Mesenchymal stem cell (in vitro differentiated cells and primary cell): ENCODE data around the gene WWP2.

Experiments used
- DNase-seq: peaks from one replicate; pipeline ENCODE4 v3.0.0-alpha.2; 2013
- H2AFZ ChIP-seq: one replicate; pipeline ENCODE4 v1.6.1; 2013; ENCODE audit warnings: low read depth, mild to moderate bottlenecking, control low read depth, inconsistent platforms, low read length, moderate library complexity
- H2AK5ac ChIP-seq: 2 replicates; pipeline ENCODE4 v1.6.1; 2013; ENCODE audit warnings: low read length, moderate library complexity, mild to moderate bottlenecking, inconsistent platforms; ENCODE audit not compliant: severe bottlenecking
- H2BK120ac ChIP-seq: one replicate; pipeline ENCODE4 v1.6.1; 2013; ENCODE audit warnings: low read depth, mild to moderate bottlenecking, inconsistent platforms, low read length, moderate library complexity
- H2BK12ac ChIP-seq, 2 experiments: one replicate each; pipeline ENCODE4 v1.6.1; 2013; ENCODE audit warnings: inconsistent platforms in 2 of 2, low read length in 2 of 2, mild to moderate bottlenecking in 2 of 2, moderate library complexity in 2 of 2, control low read depth in 1 of 2
- H2BK15ac ChIP-seq: one replicate; pipeline ENCODE4 v1.6.1; 2013; ENCODE audit warnings: mild to moderate bottlenecking, low read depth, inconsistent platforms; ENCODE audit not compliant: poor library complexity, severe bottlenecking
- H2BK5ac ChIP-seq: 2 replicates; pipeline ENCODE4 v1.6.1; 2013; ENCODE audit warnings: low read depth, mild to moderate bottlenecking, low read length, control low read depth, inconsistent platforms; ENCODE audit not compliant: poor library complexity, severe bottlenecking
- H3K14ac ChIP-seq, 2 experiments: one replicate each; pipeline ENCODE4 v1.6.1; 2013; ENCODE audit warnings: inconsistent platforms in 2 of 2, low read length in 2 of 2, control low read depth in 1 of 2, mild to moderate bottlenecking in 1 of 2, moderate library complexity in 1 of 2
- H3K18ac ChIP-seq, 2 experiments: one replicate each; pipeline ENCODE4 v1.6.1; 2013; ENCODE audit warnings: inconsistent platforms in 2 of 2, low read length in 2 of 2, control low read depth in 1 of 2, low read depth in 1 of 2, mild to moderate bottlenecking in 1 of 2
- H3K23ac ChIP-seq, 2 experiments: one replicate each; pipeline ENCODE4 v1.6.1; 2013; ENCODE audit warnings: inconsistent platforms in 2 of 2, low read length in 2 of 2, mild to moderate bottlenecking in 2 of 2, moderate library complexity in 2 of 2, control low read depth in 1 of 2
- H3K27ac ChIP-seq: 2 replicates; pipeline ENCODE4 v1.5.1; 2013; ENCODE audit warnings: mild to moderate bottlenecking, moderate library complexity, low read length, control low read depth, inconsistent platforms; ENCODE audit not compliant: poor library complexity, severe bottlenecking
- H3K27me3 ChIP-seq, 2 experiments: 2 replicates each; pipeline versions ENCODE4 v1.6.1 to v1.7.0; 2013; ENCODE audit warnings: low read length in 2 of 2, mild to moderate bottlenecking in 2 of 2, moderate library complexity in 2 of 2, control low read depth in 1 of 2, inconsistent platforms in 1 of 2; ENCODE audit not compliant: control insufficient read depth in 1 of 2, insufficient read depth in 1 of 2
- H3K36me3 ChIP-seq, 2 experiments: 2 replicates each; pipeline versions ENCODE4 v1.6.1 to v1.7.0; 2013; ENCODE audit warnings: low read length in 2 of 2, control low read depth in 1 of 2, inconsistent platforms in 1 of 2, low read depth in 1 of 2, mild to moderate bottlenecking in 1 of 2; ENCODE audit not compliant: insufficient read depth in 2 of 2, control insufficient read depth in 1 of 2
- H3K4ac ChIP-seq, 2 experiments: one replicate each; pipeline ENCODE4 v1.6.1; 2013; ENCODE audit warnings: inconsistent platforms in 2 of 2, low read length in 2 of 2, mild to moderate bottlenecking in 2 of 2, moderate library complexity in 2 of 2, control low read depth in 1 of 2, low read depth in 1 of 2
- H3K4me1 ChIP-seq: 2 replicates; pipeline ENCODE4 v1.6.1; 2013; ENCODE audit warnings: low read depth, low read length, control low read depth; ENCODE audit not compliant: control insufficient read depth, insufficient read depth
- H3K4me2 ChIP-seq: 2 replicates; pipeline ENCODE4 v1.6.1; 2013; ENCODE audit warnings: low read length, mild to moderate bottlenecking, inconsistent platforms; ENCODE audit not compliant: poor library complexity, severe bottlenecking
- H3K4me3 ChIP-seq, 2 experiments: 2 replicates each; pipeline versions ENCODE4 v1.5.1 to v1.7.0; 2013; ENCODE audit warnings: low read length in 2 of 2, mild to moderate bottlenecking in 2 of 2, control low read depth in 1 of 2, low read depth in 1 of 2; ENCODE audit not compliant: insufficient read depth in 1 of 2
- H3K79me1 ChIP-seq: replicated peaks from 2 replicates; pipeline ENCODE4 v1.6.1; 2013; ENCODE audit warnings: mild to moderate bottlenecking, control low read depth, low read length, inconsistent platforms; ENCODE audit not compliant: poor library complexity, severe bottlenecking
- H3K9ac ChIP-seq: 2 replicates; pipeline ENCODE4 v1.7.0; 2013; ENCODE audit warnings: mild to moderate bottlenecking, low read length, moderate library complexity
- H3K9me3 ChIP-seq: 2 replicates; pipeline ENCODE4 v1.7.0; 2013; ENCODE audit warnings: mild to moderate bottlenecking, low read length; ENCODE audit not compliant: control insufficient read depth
- H4K8ac ChIP-seq: one replicate; pipeline ENCODE4 v1.6.1; 2013; ENCODE audit warnings: inconsistent platforms, mild to moderate bottlenecking, low read length, moderate library complexity
- H4K91ac ChIP-seq: one replicate; pipeline ENCODE4 v1.6.1; 2013; ENCODE audit warnings: mild to moderate bottlenecking, low read length, inconsistent platforms
- WGBS: methylation state at CpG from one replicate; pipeline ENCODE4 v1.1.7; 2013; ENCODE audit warnings: mixed read lengths; 5-methylcytosine and 5-hydroxymethylcytosine counted together

The WWP2 gene

DNA sequence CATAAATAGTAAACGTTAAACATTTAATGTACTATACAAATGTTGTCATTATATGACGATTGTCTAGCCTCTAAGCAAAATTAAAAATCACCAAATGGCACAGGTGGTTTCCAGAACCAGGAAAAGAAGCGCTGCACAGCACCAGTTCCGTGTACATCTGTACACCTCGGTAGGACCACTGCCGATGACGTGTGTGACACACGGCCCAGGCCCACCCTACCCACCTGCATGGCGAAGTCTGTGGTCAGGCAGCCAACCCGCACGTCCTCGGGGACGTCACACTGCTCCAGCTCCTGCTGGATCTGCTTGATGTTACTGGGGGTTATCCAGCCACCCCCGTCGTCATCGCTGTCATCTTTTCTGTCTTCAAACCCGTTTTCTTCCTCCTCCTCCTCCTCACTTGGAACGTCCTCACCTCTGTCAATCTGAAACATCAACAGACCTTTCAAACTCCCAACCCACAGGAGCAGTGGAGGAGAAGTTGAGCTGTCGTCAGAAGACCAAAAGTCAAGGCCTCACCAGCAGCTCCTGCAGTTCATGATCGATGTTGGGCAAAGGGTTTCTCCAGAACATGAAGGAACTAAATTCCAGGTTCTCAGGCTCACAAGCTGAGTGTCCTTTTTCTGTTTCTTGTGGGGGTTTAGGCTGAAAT, 13.3 kb upstream of the WWP2 start:
- 93% methylated on average over 19 of the region's 20 CpGs for WGBS

DNA sequence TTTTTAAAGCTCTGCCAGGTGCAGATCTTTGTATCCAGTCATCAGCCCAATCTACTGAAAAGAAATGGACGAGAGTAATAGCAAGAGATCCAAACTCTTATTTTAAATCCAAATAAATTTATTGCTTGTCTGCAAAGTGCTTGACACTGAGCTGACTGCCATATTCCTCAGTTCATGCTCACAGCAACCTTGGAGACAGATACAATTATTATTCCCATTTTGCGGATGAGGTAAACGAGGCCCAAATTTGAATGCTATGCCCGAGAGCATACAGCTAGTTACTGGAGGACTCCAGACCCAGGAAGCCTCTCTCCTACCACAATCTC, 8.0 kb upstream of the WWP2 start:
- no peak overlapping the region for H2BK5ac ChIP-seq
- no peak overlapping the region for H3K14ac ChIP-seq
- peaks cover 2% of the 10 kb centered on the region for H3K4me1 ChIP-seq
- no peak overlapping the region for H2BK15ac ChIP-seq
- no peaks in the 10 kb centered on the region for H3K9me3 ChIP-seq
- peak overlapping the region; percentile 95 for H4K8ac ChIP-seq
- H3K79me1 ChIP-seq: peaks cover 6% of the 10 kb centered on the region
- H3K4me3 ChIP-seq: peak overlapping the region; percentile 78 to 94
- H2BK12ac ChIP-seq: no peak overlapping the region
- peak overlapping the region; percentile 86 to 90 for H3K18ac ChIP-seq
- H3K36me3 ChIP-seq: peaks cover 21 to 31% of the 10 kb centered on the region in 2 experiments
- H2AFZ ChIP-seq: no peak overlapping the region
- no peak overlapping the region for H3K27ac ChIP-seq
- peak overlapping the region; percentile 91 for H3K9ac ChIP-seq
- no peak overlapping the region for H2BK120ac ChIP-seq
- no peaks in the 10 kb centered on the region for H3K27me3 ChIP-seq
- peak overlapping the region in 1 of 2 experiments; percentile 46 for H3K23ac ChIP-seq
- H2AK5ac ChIP-seq: no peak overlapping the region
- DNase-seq: no peak
- 14% methylated on average over 4 of the region's 4 CpGs for WGBS
- peak overlapping the region; percentile 46 to 69 for H3K4ac ChIP-seq
- peak overlapping the region; percentile 62 for H3K4me2 ChIP-seq
- no peak overlapping the region for H4K91ac ChIP-seq

More for the DNA sequence above, 13.3 kb upstream of the WWP2 start:
- no peak overlapping the region for H3K14ac ChIP-seq
- H2AK5ac ChIP-seq: no peak overlapping the region
- H3K27me3 ChIP-seq: no peaks in the 10 kb centered on the region
- H2BK12ac ChIP-seq: no peak overlapping the region
- H3K23ac ChIP-seq: no peak overlapping the region
- H4K8ac ChIP-seq: no peak overlapping the region
- H2BK120ac ChIP-seq: no peak overlapping the region
- H3K27ac ChIP-seq: no peak overlapping the region
- no peak overlapping the region for H4K91ac ChIP-seq
- H2BK15ac ChIP-seq: no peak overlapping the region
- H2AFZ ChIP-seq: no peak overlapping the region
- DNase-seq: no peak
- no peak overlapping the region for H3K4me2 ChIP-seq
- H3K9ac ChIP-seq: no peak overlapping the region
- H3K4me3 ChIP-seq: no peak overlapping the region
- peaks cover 66 to 79% of the 10 kb centered on the region in 2 experiments for H3K36me3 ChIP-seq
- no peak overlapping the region for H3K18ac ChIP-seq
- H3K9me3 ChIP-seq: no peaks in the 10 kb centered on the region
- no peak overlapping the region for H3K4ac ChIP-seq
- H3K79me1 ChIP-seq: peaks cover 21% of the 10 kb centered on the region
- H3K4me1 ChIP-seq: peaks cover 2% of the 10 kb centered on the region
- no peak overlapping the region for H2BK5ac ChIP-seq

DNA sequence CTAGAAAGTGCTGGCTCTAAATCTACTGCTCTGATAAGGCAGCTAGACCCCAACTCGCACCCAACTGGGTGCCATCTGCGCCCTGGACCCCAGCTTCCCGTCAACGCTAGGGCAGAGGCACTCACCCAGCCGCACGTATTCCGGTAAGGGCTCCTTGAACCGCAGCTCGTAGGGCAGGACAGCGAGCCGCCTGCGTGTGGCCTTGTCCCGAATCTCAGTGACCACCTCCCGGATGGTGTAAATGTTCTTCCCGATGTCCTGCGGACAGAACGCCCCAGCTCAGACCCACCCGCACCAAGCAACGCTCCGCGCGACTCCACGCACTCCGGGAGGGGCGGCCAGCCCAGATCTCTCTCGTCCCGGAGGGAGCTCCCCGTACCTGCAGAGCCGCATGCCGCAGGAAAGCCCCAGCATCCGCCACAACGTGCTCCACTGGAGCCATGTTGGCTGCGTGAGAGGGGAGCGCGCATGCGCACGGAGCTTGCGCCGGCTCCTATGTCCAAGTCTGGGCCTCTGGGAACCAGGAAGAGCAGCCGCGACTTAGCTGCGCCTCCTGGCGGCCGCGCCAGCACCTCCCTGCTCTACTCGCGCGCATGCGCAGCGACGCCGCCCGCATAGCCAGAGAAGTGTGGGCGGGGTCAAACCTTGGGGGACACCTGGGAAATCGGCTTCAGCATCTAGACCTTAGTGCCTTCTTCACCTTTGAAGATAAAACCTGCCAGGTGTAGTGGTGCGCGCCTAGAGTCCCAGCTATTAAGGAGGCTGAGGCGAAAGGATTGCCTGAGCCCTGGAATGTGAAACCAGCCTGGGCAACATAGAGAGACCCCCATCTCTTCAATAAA, 7.4 kb upstream of the WWP2 start, which contains the start of gene NOB1:
TSS of gene NOB1 (minus strand) at position 458 of the 842 bp plus-strand sequence. CDS start at position 442, 16 bp downstream.
- Histone ChIP-seq H3K4me2 (peak within 1 kb of the TSS; percentile 62), H3K4me1 (peaks cover 2% of the 10 kb centered on the region), H3K27me3 (no peaks in the 10 kb centered on the region), H3K4ac (peak within 1 kb of the TSS; percentile 46 to 69), H3K18ac (peak within 1 kb of the TSS; percentile 86 to 90), H3K23ac (peak within 1 kb of the TSS in 1 of 2 experiments; percentile 46), H3K4me3 (peak within 1 kb of the TSS; percentile 78 to 94), H4K91ac (peak within 1 kb of the TSS; percentile 85), H3K79me1 (peaks cover 6% of the 10 kb centered on the region), H2BK120ac (no peak within 1 kb of the TSS), H2BK12ac (no peak within 1 kb of the TSS), H2BK5ac (no peak within 1 kb of the TSS), H4K8ac (peak within 1 kb of the TSS; percentile 95), H3K14ac (peak within 1 kb of the TSS in 1 of 2 experiments; percentile 72), H2AK5ac (no peak within 1 kb of the TSS), H3K27ac (peak within 1 kb of the TSS; percentile 13), H3K9me3 (no peaks in the 10 kb centered on the region), H2BK15ac (no peak within 1 kb of the TSS), H2AFZ (peak within 1 kb of the TSS; percentile 21), H3K9ac (peak within 1 kb of the TSS; percentile 91), H3K36me3 (peaks cover 20 to 26% of the 10 kb centered on the region in 2 experiments)
- under 1% methylated on average over 55 of the region's 58 CpGs for WGBS
- DNase-seq: peak; percentile 96

DNA sequence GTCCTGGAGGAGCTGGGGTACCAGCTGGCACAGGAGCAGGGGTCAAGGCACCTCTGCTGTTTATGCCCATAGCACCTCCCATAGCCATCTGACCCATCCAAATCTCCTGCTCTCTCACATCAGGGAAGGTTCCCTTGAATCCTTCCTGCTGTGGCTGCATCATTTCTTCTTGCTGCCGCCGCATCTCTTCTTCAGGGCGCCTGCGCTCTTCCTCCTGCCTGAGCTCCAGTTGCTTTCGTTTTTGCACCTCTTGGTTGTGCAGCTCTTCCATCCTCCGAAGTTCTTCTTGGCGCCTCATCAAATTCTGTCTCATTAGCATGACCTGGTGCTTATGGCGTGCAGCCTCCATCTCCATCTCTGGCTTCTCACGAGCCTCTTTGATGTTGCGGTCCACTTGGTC, 5.4 kb upstream of the WWP2 start:
- no peak overlapping the region for H4K8ac ChIP-seq
- no peak overlapping the region for H3K4me2 ChIP-seq
- H3K27me3 ChIP-seq: no peaks in the 10 kb centered on the region
- H3K79me1 ChIP-seq: peaks cover 2% of the 10 kb centered on the region
- H3K18ac ChIP-seq: no peak overlapping the region
- no peak overlapping the region for H3K27ac ChIP-seq
- DNase-seq: no peak
- no peak overlapping the region for H3K23ac ChIP-seq
- H2AK5ac ChIP-seq: no peak overlapping the region
- H3K36me3 ChIP-seq: peaks cover 6 to 8% of the 10 kb centered on the region in 2 experiments
- H2AFZ ChIP-seq: no peak overlapping the region
- H2BK15ac ChIP-seq: no peak overlapping the region
- no peak overlapping the region for H3K4me3 ChIP-seq
- no peaks in the 10 kb centered on the region for H3K9me3 ChIP-seq
- no peak overlapping the region for H4K91ac ChIP-seq
- no peak overlapping the region for H2BK12ac ChIP-seq
- H3K9ac ChIP-seq: no peak overlapping the region
- H3K4ac ChIP-seq: no peak overlapping the region
- no peak overlapping the region for H3K14ac ChIP-seq
- 92% methylated on average over 10 of the region's 10 CpGs for WGBS
- H2BK5ac ChIP-seq: no peak overlapping the region
- H2BK120ac ChIP-seq: no peak overlapping the region
- H3K4me1 ChIP-seq: peaks cover 2% of the 10 kb centered on the region
